Common myeloid progenitor, CD34-positive (primary cell): ENCODE results near the gene FOXJ1.

Experiments
- CTCF ChIA-PET: fragments of 350-600 bp; sonication (Branson Sonifier 250); formaldehyde crosslinking; loops from one replicate; lab custom pipeline; 2021; ENCODE audit warnings: antibody characterized with exemption; lab: Charles Lee
- POLR2A ChIA-PET: fragments of 350-600 bp; sonication (Branson Sonifier 250); formaldehyde crosslinking; loops from one replicate; lab custom pipeline; 2021; ENCODE audit warnings: antibody characterized with exemption; lab: Charles Lee
- DNase-seq, 3 donors: peaks; one replicate each; pipeline versions ENCODE4 v3.0.0 to v3.0.0-alpha.2; 2013
- H3K27ac ChIP-seq, 2 experiments: 1 replicate in 1 of 2; 2 replicates in 1 of 2; pipeline ENCODE4 v1.7.0; 2013; ENCODE audit warnings: inconsistent platforms in 2 of 2, low read length in 2 of 2, mild to moderate bottlenecking in 2 of 2, low read depth in 1 of 2, moderate library complexity in 1 of 2; ENCODE audit not compliant: severe bottlenecking in 2 of 2, insufficient read depth in 1 of 2, poor library complexity in 1 of 2
- H3K27me3 ChIP-seq, 5 experiments: replicated peaks in 2 of 5; 1 replicate in 3 of 5; 2 replicates in 2 of 5; pipeline versions ENCODE4 v1.6.1 to v1.7.0; 2013; ENCODE audit warnings: low read length in 4 of 5, mild to moderate bottlenecking in 2 of 5, moderate library complexity in 2 of 5, inconsistent platforms in 1 of 5; ENCODE audit not compliant: insufficient read depth in 5 of 5, control insufficient read depth in 4 of 5
- H3K36me3 ChIP-seq, 4 experiments: 1 replicate in 2 of 4; 2 replicates in 2 of 4; pipeline versions ENCODE4 v1.6.1 to v1.7.0; 2013; ENCODE audit warnings: low read length in 3 of 4, control low read depth in 1 of 4, mild to moderate bottlenecking in 1 of 4; ENCODE audit not compliant: control insufficient read depth in 4 of 4, insufficient read depth in 4 of 4
- H3K4me1 ChIP-seq, 4 experiments: 1 replicate in 3 of 4; 2 replicates in 1 of 4; pipeline versions ENCODE4 v1.6.1 to v1.7.1; 2013; ENCODE audit warnings: low read length in 3 of 4, mild to moderate bottlenecking in 3 of 4, control low read depth in 1 of 4, inconsistent platforms in 1 of 4, moderate library complexity in 1 of 4; ENCODE audit not compliant: control insufficient read depth in 4 of 4, insufficient read depth in 4 of 4; ENCODE audit errors: control extremely low read depth in 1 of 4
- H3K4me3 ChIP-seq, 7 experiments: 1 replicate in 4 of 7; 2 replicates in 3 of 7; pipeline versions ENCODE4 v1.5.1 to v1.7.0; 2013; ENCODE audit warnings: mild to moderate bottlenecking in 7 of 7, low read length in 6 of 7, moderate library complexity in 6 of 7, inconsistent platforms in 2 of 7, low read depth in 2 of 7, control low read depth in 1 of 7; ENCODE audit not compliant: insufficient read depth in 4 of 7, control insufficient read depth in 1 of 7; ENCODE audit errors: extremely low read depth in 1 of 7
- H3K9me3 ChIP-seq, 5 experiments: 1 replicate in 4 of 5; 2 replicates in 1 of 5; pipeline versions ENCODE4 v1.6.1 to v1.7.1; 2013; ENCODE audit warnings: low read length in 4 of 5, mild to moderate bottlenecking in 2 of 5, inconsistent platforms in 1 of 5, low read depth in 1 of 5, moderate library complexity in 1 of 5; ENCODE audit not compliant: control insufficient read depth in 4 of 5, insufficient read depth in 2 of 5; ENCODE audit errors: control extremely low read depth in 1 of 5
- WGBS: methylation state at CpG from one replicate; pipeline ENCODE4 v1.1.5; 2013; ENCODE audit not compliant: insufficient coverage; 5-methylcytosine and 5-hydroxymethylcytosine counted together

FOXJ1 gene

DNA sequence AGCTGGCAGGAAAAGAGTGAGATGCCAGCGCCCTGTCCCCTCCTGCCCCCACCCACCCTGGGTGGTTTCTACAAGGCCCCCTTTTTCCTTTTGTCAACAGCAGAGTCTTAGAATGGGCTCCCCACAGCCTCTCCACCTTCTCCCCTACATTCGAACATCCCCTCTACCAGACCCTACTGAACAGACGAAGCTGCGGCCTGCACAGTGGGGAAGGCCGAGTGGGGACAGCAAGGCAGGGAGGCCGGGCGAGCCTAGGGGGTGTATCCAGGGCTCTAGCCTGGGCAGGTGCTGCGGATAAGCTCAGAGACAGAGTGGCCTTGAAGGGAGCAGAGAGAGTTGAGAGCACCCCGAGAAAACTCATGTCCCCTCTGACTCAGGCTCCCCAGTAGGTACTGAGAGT is 54.7 kb downstream of the FOXJ1 start:
- ChIA-PET POLR2A (interaction anchor here (0.5 kb wide), 1 partner anchor 123 kb away, joined by 3 read pairs; no protein-coding TSS in a partner anchor), CTCF (no interaction called here)
- Histone ChIP-seq H3K4me1 (peaks cover 0 to under 1% (median 0%) of the 10 kb centered on the region in 4 experiments), H3K4me3 (no peak overlapping the region), H3K27ac (no peak overlapping the region), H3K27me3 (no peaks in the 10 kb centered on the region), H3K36me3 (peaks cover 8 to 96% (median 76%) of the 10 kb centered on the region in 4 experiments), H3K9me3 (no peaks in the 10 kb centered on the region)
- no peak for DNase-seq
- 93% methylated on average over 8 of the region's 9 CpGs for WGBS
